ENCODE measurements around the gene BNIPL.

BNIPL gene

GRCh38 chr1:151061704-151062103 is 25.3 kb downstream of the BNIPL start:
- no peak overlapping the region for H3K4me3 ChIP-seq
- intact Hi-C loops (cut with DNase I; ENCODE audit: low total_unique reads), result no loop called here
- no peaks in the 10 kb centered on the region for H3K9me3 ChIP-seq
- TF ChIP-seq, protein P1, sequence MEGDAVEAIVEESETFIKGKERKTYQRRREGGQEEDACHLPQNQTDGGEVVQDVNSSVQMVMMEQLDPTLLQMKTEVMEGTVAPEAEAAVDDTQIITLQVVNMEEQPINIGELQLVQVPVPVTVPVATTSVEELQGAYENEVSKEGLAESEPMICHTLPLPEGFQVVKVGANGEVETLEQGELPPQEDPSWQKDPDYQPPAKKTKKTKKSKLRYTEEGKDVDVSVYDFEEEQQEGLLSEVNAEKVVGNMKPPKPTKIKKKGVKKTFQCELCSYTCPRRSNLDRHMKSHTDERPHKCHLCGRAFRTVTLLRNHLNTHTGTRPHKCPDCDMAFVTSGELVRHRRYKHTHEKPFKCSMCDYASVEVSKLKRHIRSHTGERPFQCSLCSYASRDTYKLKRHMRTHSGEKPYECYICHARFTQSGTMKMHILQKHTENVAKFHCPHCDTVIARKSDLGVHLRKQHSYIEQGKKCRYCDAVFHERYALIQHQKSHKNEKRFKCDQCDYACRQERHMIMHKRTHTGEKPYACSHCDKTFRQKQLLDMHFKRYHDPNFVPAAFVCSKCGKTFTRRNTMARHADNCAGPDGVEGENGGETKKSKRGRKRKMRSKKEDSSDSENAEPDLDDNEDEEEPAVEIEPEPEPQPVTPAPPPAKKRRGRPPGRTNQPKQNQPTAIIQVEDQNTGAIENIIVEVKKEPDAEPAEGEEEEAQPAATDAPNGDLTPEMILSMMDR (IDR thresholded peaks at IDR 0.05), result no peak
- H3K4me1 ChIP-seq, result peaks cover 0 to 28% (median 16%) of the 10 kb centered on the region in 4 donors
- no peaks in the 10 kb centered on the region for H3K27me3 ChIP-seq
- DNase-seq, result no peak
- no peak overlapping the region for H3K27ac ChIP-seq
- H3K36me3 ChIP-seq, result peaks cover 0 to 3% (median 2%) of the 10 kb centered on the region in 3 donors

- H3K27ac ChIP-seq, result no peak overlapping the region
- H3K9me3 ChIP-seq, result no peaks in the 10 kb centered on the region
- peaks cover 0 to 16% (median 5%) of the 10 kb centered on the region in 4 donors for H3K4me1 ChIP-seq
- no peak for DNase-seq
- no peaks in the 10 kb centered on the region for H3K36me3 ChIP-seq
- TF ChIP-seq, protein P1 (IDR thresholded peaks at IDR 0.05), result no peak
- intact Hi-C loops (cut with DNase I; ENCODE audit: low total_unique reads), result no loop called here
- H3K4me3 ChIP-seq, result no peak overlapping the region
- no peaks in the 10 kb centered on the region for H3K27me3 ChIP-seq
These were observed 26.5 kb downstream of the BNIPL start for GRCh38 chr1:151062741-151063371.

GRCh38 chr1:151065089-151065645 is 28.8 kb downstream of the BNIPL start:
- TF ChIP-seq, protein P1 (IDR thresholded peaks at IDR 0.05), result no peak
- no peaks in the 10 kb centered on the region for H3K27me3 ChIP-seq
- no peak overlapping the region for H3K27ac ChIP-seq
- intact Hi-C loops (cut with DNase I; ENCODE audit: low total_unique reads), result no loop called here
- peaks cover 0 to 15% (median 5%) of the 10 kb centered on the region in 4 donors for H3K4me1 ChIP-seq
- H3K4me3 ChIP-seq, result no peak overlapping the region
- DNase-seq, result no peak
- no peaks in the 10 kb centered on the region for H3K36me3 ChIP-seq
- H3K9me3 ChIP-seq, result no peaks in the 10 kb centered on the region

DNA sequence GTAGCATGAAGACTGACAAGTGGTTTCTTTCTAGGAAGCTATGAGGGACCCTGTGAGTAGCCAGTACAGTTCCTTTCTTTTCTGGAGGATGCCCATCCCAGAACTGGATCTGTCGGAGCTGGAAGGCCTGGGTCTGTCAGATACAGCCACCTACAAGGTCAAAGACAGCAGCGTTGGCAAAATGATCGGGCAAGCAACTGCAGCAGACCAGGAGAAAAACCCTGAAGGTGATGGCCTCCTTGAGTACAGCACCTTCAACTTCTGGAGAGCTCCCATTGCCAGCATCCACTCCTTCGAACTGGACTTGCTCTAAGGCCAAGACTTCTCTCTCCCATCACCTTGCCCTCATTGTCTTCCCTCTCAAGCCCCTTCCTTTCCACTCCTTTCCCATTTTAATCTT is 30.8 kb downstream of the BNIPL start:
- intact Hi-C loops (cut with DNase I; ENCODE audit: low total_unique reads), result no loop called here
- Histone ChIP-seq H3K4me1 (peaks cover 0 to 13% (median 4%) of the 10 kb centered on the region in 4 donors), H3K27ac (no peak overlapping the region), H3K9me3 (no peaks in the 10 kb centered on the region), H3K4me3 (no peak overlapping the region), H3K27me3 (no peaks in the 10 kb centered on the region), H3K36me3 (no peaks in the 10 kb centered on the region)
- DNase-seq, result peak in 1 of 2 donors; percentile 53
- TF ChIP-seq, protein P1 (IDR thresholded peaks at IDR 0.05), result no peak

GRCh38 chr1:151069103-151069486 is 32.7 kb downstream of the BNIPL start:
- DNase-seq, result no peak
- H3K27me3 ChIP-seq, result no peaks in the 10 kb centered on the region
- no peaks in the 10 kb centered on the region for H3K9me3 ChIP-seq
- no peaks in the 10 kb centered on the region for H3K36me3 ChIP-seq
- peak overlapping the region in 1 of 2 donors; percentile 96 for H3K27ac ChIP-seq
- no peak overlapping the region for H3K4me3 ChIP-seq
- intact Hi-C loops (cut with DNase I; ENCODE audit: low total_unique reads), result no loop called here
- TF ChIP-seq, protein P1 (IDR thresholded peaks at IDR 0.05), result no peak
- peaks cover 0 to 13% (median 4%) of the 10 kb centered on the region in 4 donors for H3K4me1 ChIP-seq
